Stimulated activated CD4-positive, alpha-beta T cell treated with anti-CD3 and anti-CD28 coated beads, Interleukin-12 subunit alpha, Interleukin-12 subunit beta, amount 100 ng/mL, for 48 hours (primary cell): ENCODE measurements around the gene RPS29.

Source experiments
- DNase-seq, 3 donors: peaks; one replicate each; pipeline ENCODE4 v3.0.0-alpha.2; 2020; ENCODE audit warnings: low read depth in 2 of 3, low spot score in 1 of 3

The RPS29 gene

DNA sequence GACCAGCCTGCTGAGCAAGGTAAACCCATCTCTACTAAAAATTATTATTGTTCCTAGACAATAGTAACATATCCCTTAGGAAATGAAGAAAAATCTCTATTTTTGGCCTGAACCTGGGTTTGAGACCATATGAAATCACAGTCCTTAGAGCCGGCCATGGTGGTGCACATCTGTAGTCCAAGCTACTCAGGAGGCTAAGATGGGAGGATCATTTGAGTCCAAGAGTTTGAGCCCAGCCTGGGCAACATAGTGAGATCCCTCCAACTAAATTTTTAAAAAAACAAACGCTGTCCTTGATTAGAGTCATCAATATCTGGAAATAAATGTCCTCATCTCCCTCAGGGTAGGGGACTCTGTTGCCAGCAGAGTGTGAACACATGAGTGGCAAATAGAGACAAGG is 34.6 kb downstream of the RPS29 start:
- DNase-seq: no peak

DNA sequence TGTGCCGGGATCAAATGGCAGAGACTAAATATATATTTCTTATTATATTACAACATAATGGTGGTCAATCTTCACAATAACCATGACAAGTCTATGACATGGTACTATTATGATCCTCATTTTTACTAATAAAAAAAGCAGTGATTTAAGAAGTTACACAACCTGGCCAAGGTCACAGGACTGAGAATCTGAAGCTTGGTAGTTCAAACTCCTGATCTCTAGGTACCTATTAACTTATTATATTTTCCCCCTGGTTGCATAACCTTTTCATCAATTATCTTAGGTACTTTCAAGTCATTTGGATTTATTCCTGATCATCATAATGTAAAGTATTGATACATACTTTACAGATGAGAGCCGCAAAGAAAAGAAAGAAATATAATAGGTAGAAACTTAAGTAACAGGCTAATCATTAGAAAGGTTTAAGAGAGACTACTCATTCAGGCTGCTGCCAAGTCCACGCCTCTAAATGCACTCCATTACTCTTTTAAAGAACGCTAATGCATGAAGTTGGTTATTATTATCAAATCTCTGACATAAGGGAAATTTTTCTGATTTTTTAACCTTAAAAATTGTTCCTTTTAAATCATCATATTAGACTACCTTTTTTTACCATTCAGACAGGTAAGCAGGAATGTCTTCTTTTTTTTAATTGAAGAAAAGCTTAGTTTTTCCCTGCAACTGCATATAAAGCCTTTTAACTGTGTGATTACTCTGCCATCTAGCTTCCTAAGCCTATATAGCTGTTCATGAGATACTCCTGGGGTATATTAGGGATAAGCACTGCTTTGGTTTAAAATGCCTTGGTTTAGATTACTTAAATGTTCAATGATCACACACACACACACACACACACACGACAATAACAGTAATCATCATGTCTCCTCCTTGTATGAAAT is 35.6 kb downstream of the RPS29 start:
- DNase-seq: no peak

DNA sequence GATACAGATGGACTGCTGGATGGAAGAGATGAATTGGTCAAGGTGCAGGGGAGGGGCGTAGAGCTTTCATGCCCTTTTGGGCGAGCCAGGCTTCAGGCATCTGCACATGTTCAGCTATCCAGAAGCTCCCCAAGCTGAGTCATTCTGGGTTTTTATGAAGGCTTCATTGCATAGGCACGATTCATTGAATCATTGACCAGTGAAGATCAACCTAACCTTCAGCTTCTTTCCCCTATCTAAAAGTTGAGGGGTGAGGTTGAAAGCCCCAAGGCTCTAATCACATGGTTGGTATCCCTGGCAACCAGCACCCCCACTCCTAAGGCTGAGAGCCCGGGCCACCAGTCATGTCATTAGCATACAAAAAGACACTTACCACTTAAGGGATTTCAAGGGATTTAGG is 36.3 kb downstream of the RPS29 start:
- DNase-seq: no peak

DNA sequence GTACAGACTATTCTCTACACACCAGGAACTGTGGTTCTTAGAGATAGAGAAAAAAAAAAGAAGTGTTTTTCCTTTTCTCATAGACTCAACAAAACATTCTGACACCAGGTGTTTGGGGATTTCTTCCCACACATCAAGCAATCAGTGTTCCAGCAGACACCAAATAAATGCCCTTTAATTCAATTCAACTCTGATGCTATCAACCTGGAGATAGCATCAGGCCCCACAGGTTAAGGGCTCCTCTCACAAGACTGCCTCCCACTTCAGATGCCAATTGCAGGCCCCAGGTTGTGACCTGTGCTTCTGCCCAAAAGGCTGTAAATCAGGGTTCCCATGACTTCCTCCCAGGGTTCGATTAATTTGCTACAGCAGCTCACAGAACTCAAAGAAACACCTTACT is 36.7 kb downstream of the RPS29 start:
- no peak for DNase-seq

DNA sequence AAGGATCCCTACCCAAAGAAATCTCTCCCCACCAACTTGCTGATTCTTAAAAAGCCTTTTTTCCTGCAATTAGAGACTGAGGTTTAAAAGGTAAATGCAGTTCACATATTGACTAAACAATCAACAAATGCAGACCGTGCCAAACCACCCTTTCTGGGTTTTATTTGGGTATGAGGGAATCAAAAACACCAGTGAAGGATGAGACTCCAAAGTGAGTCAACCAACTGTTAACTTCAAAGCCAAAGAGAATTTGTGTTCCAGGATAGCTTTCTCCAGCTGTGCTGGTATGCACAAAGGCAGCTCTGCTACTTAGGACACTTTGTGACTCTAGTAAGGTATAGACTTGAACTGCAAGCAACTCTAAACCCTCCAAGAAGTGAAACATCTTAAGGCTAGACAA is 39.4 kb downstream of the RPS29 start:
- DNase-seq: no peak

DNA sequence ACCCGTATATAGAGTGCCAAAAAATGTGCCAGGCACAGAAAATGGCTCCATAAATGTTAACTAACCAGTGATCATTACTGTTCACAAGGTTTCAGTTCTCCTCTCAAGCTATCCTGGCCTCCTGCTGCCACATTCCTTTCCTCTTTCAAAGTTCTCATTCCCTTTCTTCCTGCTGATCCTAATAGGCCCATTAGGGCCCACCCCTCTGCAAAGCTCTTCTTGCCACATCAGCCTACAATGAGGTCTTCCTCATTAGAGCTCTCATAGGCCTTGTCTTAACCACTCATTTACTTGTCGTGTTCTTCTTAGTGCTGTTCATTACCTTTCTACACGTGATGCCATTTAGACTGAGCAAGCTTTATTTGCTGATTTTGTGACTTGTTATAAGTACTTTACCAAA is 40.5 kb downstream of the RPS29 start:
- DNase-seq: no peak

DNA sequence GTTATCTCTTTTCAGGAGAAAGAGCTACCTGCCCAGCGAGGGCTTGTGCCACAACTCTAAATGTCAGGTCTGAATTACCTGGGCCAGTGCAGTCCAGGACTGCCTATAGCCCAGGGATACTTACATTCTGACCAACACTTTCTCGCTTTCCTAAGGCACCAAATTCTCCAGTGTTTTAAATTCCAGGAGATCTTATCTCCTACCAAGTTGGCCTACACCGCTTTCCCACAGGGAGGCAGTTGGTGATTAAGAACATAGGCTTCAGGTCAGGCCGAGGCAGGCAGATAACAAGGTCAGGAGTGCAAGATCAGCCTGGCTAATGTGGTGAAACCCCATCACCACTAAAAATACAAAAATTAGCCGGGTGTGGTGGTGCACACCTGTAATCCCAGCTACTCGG is 41.1 kb downstream of the RPS29 start:
- DNase-seq: no peak

DNA sequence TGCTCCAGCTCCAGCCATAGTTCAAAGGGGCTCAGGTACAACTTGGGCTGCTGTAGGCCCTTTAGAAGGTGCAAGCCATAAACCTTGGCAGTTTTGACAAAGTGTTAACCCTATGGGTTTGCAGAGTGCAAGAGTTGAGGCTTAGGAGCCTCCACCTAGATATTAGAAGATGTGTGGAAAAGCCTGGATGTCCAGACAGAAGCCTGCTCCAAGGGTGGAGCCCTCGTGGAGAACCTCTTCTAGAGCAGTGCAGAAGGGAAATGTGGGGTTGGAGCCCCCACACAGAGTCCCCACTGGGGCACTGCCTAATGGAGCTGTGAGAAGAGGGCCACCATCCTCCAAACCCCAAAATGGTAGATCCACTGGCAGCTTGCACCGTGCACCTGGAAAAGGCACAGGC is 45.1 kb downstream of the RPS29 start:
- DNase-seq: no peak

DNA sequence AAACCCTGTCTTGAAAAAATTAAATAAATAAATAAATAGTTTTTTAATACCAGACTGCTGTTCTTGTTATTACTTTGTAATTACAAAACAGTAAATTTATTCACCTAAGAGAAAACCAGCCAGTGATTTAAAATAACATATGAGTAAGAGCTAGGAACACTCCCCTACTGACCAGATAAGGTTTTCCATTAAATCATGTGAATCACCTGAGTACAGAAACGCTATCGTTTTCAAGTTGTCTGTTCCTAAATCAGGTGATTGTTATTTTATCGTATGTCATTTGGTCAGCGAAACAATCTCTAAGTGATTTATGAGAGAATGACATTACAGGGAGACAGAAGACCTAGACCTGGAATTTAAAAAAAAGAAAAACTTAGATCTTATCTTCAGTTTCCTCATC is 47.3 kb downstream of the RPS29 start:
- no peak for DNase-seq
